Activated CD8-positive, alpha-beta memory T cell treated with anti-CD3 and anti-CD28 coated beads, Interleukin-2, amount 50 U/mL, for 1 hour (primary cell): ENCODE results near the gene CHMP2B.
"Not testable (repeated sequence)": the region's sequence is repeated elsewhere in the genome, so short reads cannot be mapped to it uniquely, and the experiment has no call there.

Source experiments
- DNase-seq: peaks from one replicate; pipeline ENCODE4 v3.0.0-alpha.2; 2020; ENCODE audit errors: extremely low read depth

Gene CHMP2B

DNA sequence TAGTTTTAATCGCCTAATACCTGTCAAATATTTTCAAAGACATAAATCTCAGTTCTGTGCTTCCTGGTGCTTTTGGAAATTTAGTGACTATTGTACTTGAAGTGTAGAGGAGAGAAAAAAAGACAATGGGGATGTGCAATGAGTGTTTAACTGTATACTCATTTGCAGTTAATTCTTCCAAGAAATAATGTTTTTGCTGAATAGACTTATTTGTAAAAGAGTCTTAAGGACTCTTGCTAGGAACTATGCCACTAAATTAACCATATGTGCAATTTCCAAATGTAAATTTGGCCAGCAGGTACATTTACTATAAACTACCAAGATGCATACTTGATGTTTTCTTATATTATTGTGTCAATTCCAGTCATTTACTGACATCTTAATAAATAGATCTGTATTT is 2.0 kb downstream of the CHMP2B start:
- no peak for DNase-seq

DNA sequence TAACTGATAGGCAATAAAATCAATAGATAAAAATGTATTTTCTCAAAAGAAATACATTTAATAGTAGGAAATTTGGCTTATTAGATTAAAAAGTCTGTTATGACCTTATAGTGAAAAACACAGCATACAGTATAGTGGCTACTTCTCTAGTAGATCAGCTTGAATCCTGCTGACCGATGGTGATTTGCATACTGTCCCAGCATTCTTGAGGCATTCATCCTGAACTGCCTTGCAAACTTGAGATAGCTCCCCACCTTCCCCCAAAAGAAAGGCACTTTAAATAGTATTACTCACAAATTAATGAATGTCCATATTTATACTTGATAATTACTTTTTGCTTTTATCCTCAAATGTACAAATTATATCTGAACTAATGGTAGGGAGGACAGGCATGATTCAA is 6.7 kb downstream of the CHMP2B start:
- DNase-seq, result no peak

DNA sequence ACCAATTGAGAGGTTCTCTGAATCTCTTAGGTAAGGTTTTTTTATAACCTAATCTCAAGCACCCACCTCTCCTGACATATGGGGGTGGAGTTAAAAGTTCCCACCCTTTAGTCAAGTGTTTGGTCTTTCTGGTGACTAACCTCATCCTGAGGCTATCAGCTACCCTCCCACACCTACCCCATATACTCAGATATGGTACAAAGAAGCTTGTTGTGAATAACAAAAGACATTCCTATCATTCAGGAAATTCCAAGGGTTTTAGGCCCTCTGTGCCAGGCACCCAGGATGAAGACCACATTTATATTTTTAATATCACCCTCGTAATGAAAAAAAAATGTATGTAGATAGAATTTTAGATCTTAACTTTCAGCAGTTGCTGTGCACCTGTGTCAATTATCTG is 9.0 kb downstream of the CHMP2B start:
- DNase-seq, result no peak

DNA sequence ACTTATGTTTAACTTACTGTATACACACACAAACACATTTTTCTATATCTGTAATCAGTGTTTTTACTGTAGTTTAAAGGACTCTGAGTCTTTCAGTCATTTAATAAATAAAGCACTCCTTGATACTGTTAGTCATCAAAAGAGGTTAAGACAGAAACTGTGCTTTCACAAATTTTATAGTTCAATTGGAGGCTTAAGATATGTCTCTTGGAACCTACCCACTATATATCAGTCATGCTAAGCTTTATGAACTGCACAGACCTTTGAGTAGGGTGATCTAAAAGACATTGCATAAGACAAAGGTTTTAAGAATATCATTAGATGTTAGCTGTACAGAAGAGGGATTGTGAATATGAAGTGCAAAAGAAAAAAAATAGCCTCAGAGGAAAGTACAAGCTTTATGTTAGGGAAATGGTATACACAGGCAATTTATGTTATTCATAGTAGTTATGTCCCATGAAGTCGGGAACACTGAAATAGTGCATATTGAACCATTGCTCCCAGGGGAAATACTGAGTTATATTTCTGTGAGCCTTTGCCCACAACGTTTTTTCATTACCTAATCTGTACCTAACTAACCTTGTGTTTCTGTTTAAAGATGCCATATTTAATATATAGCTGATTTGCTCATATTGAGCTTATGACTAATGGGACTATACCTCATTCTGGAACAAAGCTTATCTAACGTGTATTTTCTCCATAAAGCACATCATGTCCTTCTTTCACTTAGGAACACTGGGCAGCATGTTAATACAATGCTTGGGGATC is 19.7 kb downstream of the CHMP2B start:
- no peak for DNase-seq

DNA sequence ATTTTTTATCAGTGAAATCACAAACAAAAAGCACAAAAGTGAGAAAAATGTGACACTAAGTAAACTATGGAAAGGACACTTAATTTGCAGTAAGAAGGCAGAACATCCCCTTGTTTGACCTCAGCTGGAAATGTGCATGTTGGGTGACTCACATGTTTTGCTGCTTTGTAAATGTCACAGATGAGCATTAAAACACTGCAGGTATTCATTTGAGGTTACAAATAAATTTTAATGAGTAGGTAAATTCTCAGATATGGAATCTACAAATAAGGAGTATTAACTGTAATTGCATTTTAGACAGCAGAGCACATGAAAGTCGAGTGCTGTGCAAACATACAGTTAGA is 20.3 kb downstream of the CHMP2B start:
- no peak for DNase-seq

DNA sequence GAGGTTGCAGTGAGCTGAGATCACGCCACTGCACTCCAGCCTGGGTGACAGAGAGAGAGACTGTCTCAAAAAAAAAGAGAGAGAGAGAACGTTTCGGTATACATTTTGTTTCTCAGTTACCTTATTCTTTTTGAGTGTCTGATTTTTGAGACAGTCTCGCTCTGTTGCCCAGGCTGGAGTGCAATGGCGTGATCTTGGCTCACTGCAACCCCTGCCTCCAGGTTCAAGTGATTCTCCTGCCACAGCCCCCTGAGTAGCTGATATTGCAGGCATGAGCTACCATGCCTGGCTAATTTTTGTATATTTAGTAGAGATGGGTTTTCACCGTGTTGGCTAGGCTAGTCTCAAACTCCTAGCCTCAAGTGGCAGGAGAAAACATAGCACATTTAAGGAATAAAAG is 21.1 kb downstream of the CHMP2B start:
- not testable (repeated sequence) for DNase-seq

DNA sequence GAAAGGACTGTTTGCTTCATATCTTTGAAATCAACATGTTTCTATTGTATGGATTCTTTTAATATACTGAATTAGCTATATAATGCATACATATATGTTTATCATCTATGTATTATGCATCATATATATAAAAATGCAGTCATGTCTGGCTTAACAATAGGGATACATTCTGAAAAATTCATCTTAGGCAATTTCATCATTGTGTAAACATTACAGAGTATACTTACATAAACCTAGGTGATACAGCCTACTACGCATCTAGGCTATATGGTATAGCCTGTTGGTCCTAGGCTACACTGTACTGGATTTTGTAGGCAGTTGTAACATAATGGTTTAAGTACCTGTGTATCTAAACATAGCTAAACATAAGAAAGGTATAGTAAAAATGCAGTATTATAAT is 21.7 kb downstream of the CHMP2B start:
- DNase-seq, result no peak

DNA sequence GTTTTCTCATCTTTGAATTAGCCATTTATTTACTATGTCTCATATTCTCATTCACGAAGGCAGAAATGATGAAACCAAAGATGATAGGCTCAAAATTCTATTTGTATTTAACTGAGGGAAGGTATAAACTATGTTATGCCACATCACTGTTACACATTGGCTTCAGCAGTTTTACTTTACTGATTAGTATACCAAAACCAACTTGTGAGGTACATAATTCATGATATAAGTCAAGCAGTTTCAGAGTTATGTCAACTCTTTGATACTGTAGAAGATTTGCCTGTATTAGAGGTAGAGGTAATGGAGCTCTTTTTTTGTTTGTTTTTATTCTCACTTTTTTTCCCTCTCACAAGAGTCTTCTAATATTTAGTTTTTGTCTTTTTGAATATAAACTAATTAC is 22.9 kb downstream of the CHMP2B start:
- DNase-seq, result no peak

DNA sequence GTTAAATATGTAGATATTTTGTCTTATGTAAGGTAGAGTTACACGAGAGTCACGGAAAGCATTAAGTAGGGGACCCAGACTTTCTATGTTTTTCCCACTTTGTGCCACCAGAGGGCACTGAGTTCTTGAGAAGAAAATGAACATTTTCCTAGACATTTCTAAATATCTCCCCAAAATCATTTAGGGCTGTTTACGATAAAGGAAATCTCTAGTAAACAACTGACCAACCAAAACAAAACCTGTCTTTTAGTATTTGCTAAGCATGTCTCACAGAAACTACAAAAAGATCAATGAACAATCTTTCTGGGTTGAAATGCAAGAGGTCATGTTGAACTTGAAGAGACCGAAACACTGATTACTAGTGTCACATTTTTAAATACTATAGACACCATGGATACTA is 33.2 kb downstream of the CHMP2B start:
- DNase-seq, result no peak

DNA sequence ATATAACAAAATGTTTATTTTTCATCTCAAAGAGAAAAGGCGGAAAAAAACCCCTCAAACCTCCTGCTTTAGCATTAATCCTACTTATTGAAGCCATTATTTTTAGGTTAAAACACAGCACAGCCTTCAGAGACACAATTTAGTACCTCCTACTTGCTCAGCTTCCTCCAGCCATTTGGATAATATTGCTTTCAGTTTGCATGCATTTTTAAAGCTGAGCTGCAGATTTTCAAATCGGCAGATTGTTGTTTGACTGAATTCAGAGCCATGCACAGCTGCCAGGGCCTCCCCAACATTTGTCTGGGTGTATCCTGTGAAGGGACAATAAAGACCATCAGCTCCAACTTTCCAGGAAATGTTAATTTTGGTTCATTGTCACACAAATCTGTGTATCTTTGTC is 34.8 kb downstream of the CHMP2B start:
- no peak for DNase-seq

DNA sequence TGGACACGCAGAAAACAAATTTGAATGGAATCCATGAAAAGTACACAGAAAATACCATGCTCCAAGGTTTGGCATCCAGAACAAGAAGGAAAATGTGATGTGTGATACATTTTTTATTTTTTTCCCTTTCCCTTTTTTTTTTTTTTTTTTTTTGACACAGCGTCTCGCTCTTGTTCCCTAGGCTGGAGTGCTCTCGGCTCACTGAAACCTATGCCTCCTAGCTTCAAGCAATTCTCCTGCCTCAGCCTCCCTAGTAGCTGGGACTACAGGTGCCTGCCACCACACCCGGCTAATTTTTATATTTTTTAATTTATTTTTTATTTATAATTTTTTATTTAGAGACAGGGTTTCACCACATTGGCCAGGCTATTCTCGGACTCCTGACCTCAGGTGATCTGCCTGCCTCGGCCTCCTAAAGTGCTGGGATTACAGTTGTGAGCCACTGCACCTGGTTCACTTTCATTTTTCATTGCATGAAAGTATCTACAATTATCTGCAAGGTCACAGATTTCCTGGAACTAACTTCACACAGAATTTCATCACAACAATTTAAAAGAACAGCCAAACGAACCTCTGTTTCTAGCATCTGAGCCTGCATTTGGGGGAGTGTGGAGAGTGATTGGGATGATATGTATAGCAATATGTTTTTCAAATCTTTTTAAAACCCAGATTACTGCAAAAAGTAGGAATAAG is 41.0 kb downstream of the CHMP2B start:
- no peak for DNase-seq

DNA sequence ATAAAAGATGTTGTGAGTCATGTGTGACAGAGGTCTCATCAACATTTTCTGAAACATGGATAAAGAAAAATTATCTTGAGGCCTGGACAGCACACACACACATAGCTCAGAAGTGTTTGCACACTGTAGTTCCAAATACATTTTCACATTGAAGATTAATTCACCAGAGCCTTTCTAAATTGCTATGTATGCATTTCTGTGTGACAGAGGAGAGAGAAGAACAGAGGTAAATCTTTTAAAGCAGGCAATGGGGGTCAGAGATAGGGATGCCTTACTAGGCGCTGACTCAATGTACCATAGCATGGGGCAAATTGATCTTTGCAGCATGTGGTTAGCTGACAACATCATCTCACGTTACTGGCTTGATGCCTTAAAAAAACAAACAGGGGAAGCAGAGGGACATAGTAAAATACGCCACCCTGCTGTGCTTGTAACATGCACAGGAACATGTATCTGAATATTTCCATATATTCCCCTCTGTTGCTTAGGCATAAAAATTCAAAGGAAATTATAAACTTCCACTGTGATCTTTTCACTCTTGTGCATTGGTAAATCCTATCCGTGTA is 41.6 kb downstream of the CHMP2B start:
- DNase-seq, result no peak

DNA sequence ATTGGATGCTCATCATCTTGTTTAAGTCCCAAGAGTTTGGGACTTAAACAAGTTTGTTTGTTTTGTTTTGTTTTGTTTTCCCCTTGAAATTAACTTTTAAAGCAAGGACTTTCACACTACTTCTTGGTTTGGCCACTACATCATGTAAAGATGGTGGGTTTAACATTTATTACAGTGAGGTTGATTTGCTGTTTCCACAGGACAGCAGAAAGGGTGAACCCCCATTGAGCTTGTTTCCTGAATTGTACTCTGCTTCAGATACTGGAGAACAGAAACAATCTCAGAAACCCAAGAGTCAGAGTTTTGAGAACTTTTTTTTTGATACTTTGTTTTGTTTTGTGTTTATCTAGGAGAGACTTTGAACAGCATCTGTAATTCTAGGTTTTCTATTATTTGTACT is 42.6 kb downstream of the CHMP2B start:
- no peak for DNase-seq

DNA sequence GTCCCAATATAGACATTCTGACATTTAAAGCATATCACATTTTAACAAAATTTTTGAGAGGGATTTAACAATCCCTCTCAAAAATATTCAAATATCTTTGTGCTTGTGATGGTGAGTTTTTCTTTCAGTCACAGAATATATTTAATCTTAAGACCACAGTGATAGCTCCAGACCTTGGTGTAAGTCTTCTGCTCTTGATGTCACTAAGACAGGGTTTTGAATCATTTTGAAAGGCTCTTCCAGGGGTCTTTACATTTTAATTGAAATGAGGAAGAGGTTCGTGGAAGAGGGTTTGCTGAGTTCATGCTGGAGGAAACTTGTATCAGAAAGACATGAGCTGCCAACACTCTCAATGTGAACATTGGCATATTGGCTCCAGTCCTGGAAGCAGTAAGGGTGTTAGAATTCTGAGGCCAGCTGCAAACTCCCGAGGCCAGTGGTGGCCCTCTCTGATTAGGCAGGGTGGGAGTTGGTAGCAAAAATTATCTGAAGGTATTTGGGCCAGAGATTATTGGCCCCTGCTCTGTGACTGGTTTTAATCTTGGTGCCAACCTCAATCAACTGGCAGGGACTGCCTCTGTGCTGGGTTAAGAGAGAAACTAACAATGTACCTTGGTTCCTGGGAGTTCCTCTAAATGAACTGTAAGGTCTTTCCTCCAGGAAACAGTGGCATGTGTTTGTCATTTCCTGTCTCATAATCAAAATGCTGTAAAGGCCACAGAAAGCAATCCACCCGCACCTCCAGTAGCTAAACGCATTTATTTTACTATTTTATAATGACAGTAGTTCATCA is 44.0 kb downstream of the CHMP2B start:
- DNase-seq, result no peak

DNA sequence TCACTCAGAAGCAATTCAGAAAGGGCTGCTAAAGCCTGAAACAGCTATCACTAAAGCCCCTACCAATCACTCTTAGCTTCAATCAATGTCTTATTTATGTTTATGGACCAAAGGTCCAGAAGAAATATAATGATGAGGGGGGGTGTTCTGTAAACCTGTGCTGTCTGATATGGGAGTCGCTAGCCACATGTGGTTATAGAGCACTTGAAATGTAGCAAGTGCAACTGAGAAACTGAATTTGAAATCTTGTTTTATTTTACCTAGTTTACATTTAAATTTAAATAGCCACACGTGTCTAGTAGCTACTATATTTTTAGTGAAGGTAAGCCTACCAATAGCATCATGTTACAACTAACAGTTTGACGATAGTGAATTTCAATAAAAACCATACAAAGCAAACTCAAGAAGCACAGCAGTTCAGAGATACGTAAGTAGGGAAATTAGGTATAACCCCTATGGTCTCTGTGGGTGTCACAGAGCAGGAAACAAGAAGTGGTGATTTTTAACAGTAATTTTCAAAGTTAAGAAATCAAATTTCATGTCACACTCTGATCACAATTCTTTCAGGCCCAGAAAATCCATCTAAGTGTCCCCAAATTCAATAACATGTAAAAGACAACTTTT is 45.7 kb downstream of the CHMP2B start:
- DNase-seq, result no peak

DNA sequence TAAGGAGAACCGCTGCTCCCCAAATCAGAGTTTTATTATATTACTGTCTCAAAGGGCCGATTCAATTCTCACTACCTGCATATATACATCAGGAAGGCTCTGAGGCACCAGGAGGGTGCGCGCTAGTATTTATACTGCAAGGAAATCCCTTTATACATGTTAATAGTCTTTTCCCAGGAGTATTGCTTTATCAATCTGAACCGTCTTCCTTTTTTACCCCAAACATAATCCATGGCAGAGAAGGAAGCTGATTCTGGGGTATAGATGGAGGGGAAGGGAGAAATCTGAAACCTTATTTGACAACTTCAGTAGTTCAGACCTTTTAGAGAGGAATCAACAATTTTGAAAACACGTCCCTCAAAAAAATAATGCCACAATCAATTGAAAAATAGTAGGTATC is 49.4 kb downstream of the CHMP2B start, which contains the start of gene POU1F1:
TSS of gene POU1F1 (minus strand) at position 101 of the 400 bp plus-strand sequence. CDS start 122 bp downstream, outside the sequence.
- DNase-seq, result no peak

DNA sequence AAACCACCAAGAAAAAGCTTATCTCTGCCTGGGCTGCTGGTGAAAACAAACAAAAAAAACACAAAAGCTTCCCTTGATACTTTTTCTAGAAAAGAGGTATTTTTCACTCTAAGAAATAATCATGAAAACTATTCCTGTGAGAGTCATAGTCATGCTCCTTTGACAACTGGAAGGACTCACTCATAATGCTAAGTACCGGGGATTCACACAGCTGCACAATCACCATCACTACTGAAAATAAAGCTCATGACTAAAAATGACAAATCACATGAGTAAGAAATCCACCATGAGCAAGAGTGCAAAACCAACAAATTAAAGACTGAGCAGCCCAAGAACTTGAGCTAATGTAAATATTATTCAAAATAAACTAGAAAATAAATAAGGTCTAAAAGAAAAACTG is 59.9 kb downstream of the CHMP2B start:
- no peak for DNase-seq

DNA sequence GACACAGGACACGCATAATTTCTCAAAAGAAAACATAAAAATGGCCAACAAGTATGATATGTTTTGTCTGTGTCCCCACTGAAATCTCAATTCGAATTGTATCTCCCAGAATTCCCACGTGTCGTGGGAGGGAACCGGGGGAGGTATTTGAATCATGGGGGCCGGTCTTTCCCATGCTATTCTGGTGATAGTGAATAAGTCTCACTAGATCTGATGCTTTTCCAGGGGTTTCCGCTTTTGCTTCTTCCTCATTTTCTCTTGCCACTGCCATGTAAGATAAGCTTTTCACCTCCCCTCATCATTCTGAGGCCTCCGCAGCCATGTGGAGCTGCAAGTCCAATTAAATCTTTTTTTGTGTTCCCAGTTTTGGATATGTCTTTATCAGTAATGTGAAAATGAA is 61.3 kb downstream of the CHMP2B start:
- no peak for DNase-seq

DNA sequence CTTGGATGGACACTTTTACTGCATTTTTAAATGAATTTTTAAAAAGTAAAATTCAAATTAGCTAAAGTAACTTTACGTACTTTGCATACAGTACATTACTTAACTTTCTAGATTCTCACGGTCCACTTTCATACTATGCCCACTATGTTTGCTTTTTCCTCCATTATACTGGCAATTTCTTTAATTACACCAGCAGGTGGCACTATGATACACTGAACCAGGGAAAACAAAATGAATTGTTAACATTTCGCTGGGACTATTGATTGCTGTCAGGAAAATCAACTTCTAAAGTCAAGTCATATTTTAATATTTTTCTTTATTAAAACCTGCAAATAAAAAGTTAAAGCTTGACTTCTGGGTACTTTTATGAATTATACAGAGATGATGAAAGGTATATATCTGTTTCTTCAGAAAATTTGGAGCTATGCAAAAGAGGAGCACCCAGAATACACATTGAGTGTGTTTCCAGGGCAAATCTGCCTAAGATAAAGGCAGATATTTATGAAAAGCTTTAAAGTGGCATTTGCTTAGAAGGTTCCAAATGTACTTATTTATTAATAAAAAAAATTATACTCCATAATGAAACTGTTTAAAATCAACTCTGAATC is 71.1 kb downstream of the CHMP2B start:
- DNase-seq, result no peak

DNA sequence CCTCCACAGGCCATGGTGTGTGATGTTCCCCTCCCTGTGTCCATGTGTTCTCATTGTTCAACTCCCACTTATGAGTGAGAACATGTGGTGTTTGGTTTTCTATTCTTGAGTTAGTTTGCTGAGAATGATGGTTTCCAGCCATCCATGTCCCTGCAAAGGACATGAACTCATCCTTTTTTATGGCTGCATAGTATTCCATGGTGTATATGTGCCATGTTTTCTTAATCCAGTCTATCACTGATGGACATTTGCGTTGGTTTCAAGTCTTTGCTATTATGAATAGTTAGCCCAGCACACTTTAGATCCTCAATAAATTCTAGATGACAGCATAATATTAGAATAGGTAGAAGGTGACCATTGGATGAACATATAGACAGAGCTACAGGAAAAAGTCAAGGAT is 77.9 kb downstream of the CHMP2B start:
- not testable (repeated sequence) for DNase-seq
